Measurements from ENCODE around the gene GRN.

Gene GRN

GRCh38 chr17:44398692-44399691 lies 53.9 kb downstream of the GRN start:
- no peak for DNase-seq (ENCODE audit: extremely low spot score)
- TF ChIP-seq ARNT (IDR thresholded peaks at IDR 0.05), result no peak
- TF ChIP-seq L3MBTL2 (conservative IDR thresholded peaks at IDR 0.05), result no peak
- TF ChIP-seq FOXK2 (IDR thresholded peaks at IDR 0.05), result no peak
- no peak for TF ChIP-seq PKNOX1 (IDR thresholded peaks at IDR 0.05)
- no peak for TF ChIP-seq LEF1 (IDR thresholded peaks at IDR 0.05; ENCODE audit: borderline replicate concordance)
- TF ChIP-seq FOXA1 (IDR thresholded peaks at IDR 0.05), result no peak
- TF ChIP-seq BHLHE40 (IDR thresholded peaks at IDR 0.05; ENCODE audit: borderline replicate concordance), result no peak
- no peak for TF ChIP-seq CTBP1 (IDR thresholded peaks at IDR 0.05; ENCODE audit: borderline replicate concordance)
- no peak for TF ChIP-seq SP1 (IDR thresholded peaks at IDR 0.05)
- no peak for TF ChIP-seq ZNF384 (IDR thresholded peaks at IDR 0.05)
- ChIA-PET CTCF (interaction anchor here (0.6 to 1.9 kb wide), 3 partner anchors 13 to 124 kb away, joined by 3 to 17 read pairs (median 4); no protein-coding TSS in a partner anchor), POLR2A (interaction anchor here (1.8 kb wide), 1 partner anchor 13 kb away, joined by 7 read pairs; no protein-coding TSS in a partner anchor)

GRCh38 chr17:44400226-44400847 lies 55.2 kb downstream of the GRN start:
- DNase-seq (ENCODE audit: extremely low spot score), result no peak
- no peak for TF ChIP-seq FOXM1 (IDR thresholded peaks at IDR 0.05; ENCODE audit: borderline replicate concordance)
- no peak for TF ChIP-seq CTBP1 (IDR thresholded peaks at IDR 0.05; ENCODE audit: borderline replicate concordance)
- TF ChIP-seq SUZ12 (IDR thresholded peaks at IDR 0.05), result no peak
- no peak for TF ChIP-seq FOXK2 (IDR thresholded peaks at IDR 0.05)
- TF ChIP-seq PKNOX1 (IDR thresholded peaks at IDR 0.05), result no peak

More at GRCh38 chr17:44400226-44400847, 55.2 kb downstream of the GRN start:
- CTCF ChIA-PET, result interaction anchor here (0.6 to 1.9 kb wide), 2 partner anchors 123 to 132 kb away, joined by 6 to 17 read pairs; no protein-coding TSS in a partner anchor
- POLR2A ChIA-PET, result no interaction called here

All from HEK293T (cell line).